Uterus (tissue), 2 donors: ENCODE data around the gene CHAF1B.

ENCODE experiments used
- POLR2A ChIP-seq, 2 donors: fragments of 450-650 bp; IDR thresholded peaks; one replicate each; pipeline ENCODE4 v1.6.1; 2016; ENCODE audit warnings: antibody characterized with exemption in 2 of 2, mild to moderate bottlenecking in 1 of 2, moderate library complexity in 1 of 2
- TF ChIP-seq, protein P1 (sequence below), 4 experiments: fragments of 200-600 bp in 2 of 4; fragments of 450-650 bp in 2 of 4; sonication (generic) in 2 of 4; IDR thresholded peaks; one replicate each; pipeline ENCODE4 v1.5.1; 2016 to 2019; ENCODE audit warnings: antibody characterized with exemption in 4 of 4, mild to moderate bottlenecking in 2 of 4, moderate library complexity in 1 of 4

DNA sequence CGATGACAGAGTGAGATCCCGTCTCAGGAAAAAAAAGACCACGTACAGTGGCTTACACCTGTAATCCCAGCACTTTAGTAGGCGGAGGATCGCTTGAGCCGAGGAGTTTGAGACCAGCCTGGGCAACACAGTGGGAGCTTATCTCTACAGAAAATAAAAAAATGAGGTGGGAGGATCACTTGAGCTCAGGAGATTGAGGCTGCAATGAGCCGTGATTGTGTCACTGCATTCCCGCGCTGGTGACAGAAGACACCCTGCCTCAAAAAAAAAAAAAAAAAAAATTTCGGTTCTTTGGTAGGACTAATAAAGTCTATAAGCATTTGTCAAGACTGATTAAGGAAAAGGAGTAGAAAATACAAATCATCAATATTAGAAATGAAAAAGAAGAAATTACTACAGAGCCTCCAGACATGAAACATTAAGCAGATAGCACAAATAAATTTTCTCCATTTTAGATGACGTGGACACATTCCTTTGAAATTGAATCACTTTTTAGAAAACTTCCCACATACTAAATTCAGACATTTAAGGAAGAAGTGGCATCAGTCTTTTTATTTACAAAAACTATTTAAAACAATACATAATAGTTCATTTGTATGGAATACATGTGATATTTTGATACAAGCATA lies 34.8 kb upstream of the CHAF1B start:
- TF ChIP-seq POLR2A (IDR thresholded peaks at IDR 0.05) = no peak
- TF ChIP-seq, protein P1, sequence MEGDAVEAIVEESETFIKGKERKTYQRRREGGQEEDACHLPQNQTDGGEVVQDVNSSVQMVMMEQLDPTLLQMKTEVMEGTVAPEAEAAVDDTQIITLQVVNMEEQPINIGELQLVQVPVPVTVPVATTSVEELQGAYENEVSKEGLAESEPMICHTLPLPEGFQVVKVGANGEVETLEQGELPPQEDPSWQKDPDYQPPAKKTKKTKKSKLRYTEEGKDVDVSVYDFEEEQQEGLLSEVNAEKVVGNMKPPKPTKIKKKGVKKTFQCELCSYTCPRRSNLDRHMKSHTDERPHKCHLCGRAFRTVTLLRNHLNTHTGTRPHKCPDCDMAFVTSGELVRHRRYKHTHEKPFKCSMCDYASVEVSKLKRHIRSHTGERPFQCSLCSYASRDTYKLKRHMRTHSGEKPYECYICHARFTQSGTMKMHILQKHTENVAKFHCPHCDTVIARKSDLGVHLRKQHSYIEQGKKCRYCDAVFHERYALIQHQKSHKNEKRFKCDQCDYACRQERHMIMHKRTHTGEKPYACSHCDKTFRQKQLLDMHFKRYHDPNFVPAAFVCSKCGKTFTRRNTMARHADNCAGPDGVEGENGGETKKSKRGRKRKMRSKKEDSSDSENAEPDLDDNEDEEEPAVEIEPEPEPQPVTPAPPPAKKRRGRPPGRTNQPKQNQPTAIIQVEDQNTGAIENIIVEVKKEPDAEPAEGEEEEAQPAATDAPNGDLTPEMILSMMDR (IDR thresholded peaks at IDR 0.05) = no peak
